HG03460 (cell line): Measurements from ENCODE around the gene BCL2.

Experiments
- ATAC-seq: cut with Tn5 transposase; IDR thresholded peaks from one replicate; pipeline ENCODE4 v1.9.1; 2021; ENCODE audit not compliant: unreplicated experiment

BCL2 gene

DNA sequence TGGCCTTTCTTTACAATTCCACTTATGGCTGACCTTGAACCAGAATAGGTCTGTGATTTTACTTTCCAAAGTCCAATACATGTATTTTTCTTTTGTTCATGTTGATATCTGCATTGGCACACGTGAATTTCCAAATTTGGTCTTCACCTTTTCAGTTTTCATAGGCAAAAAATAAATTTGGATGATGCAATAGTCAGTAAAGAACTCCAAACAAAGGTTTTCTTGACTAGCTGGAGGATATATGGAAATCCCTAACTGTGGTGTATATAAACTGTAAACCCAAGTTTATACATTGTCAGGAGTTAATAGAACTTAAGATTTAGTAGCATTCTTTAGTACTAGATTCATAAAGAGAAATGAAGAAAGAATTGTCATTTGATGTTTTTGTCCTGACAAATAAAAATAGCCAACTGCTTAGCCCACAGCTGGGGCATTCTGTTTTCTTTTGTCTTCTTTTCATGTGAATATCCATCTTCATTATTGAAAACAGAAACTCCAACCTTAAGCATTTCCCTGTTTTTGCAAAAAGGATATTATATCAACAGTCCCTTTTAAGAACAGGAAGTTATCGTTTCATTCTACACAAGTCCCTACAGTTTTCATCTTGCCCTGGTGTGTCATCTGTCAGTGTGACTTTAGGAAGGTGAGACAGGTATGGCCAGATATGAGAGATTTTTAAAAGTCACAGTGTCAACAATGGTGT is 132.9 kb downstream of the BCL2 start:
- ATAC-seq, result no peak

DNA sequence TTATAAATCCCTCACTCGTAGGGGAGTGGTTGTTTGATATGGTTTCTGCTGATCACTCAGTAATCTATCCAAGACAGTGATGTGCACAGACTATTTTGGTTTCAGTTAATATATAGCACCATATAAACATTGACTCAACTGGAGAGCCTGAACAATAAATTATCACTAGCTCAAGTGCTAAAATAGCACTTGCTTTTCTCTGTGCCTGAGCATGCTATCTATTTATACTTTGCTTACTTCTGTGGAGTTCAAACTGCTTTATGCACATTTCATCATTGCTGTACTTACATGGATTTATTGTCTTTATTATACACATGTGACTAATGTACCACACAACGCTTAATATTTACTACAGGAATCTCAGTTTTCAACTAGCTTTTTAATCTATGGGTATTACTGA is 133.6 kb downstream of the BCL2 start:
- ATAC-seq, result no peak

DNA sequence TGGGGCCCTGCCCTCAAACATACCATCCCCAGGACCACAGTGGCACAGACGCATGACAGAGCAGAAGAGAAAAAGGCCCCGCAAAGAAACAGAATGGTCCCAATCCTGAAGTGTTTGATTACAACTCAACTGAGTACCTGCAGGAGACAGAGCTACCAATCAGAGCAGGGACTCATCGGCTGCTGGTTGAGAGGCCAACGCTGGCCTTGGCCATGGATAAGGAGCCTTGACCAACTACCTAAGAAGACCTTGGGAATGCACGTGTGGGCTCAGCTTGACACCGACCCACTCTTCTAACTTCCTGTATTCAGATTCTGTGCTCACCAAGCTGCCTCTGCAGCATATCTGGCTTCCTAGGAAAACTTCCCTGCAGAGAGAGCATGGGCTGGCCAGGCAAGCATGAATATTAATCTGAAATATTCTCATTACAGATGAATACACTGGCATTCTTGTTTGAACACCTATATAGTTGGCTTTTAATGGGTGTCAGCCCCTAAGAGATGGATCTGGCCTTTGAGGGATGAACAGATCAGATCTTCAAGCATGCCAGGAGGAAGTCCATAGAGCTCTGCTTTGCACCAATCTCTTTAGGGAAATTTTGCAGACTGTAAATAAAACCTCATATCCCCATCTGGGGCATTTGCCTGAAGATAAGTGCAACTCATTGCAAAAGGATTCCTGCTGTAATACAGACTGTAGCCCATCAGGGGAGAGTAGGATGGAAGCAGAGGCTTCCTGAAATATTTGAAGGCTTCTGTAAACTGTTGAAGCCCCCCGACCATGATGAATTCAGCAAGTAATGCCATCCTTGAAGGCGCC is 135.4 kb downstream of the BCL2 start:
- no peak for ATAC-seq

DNA sequence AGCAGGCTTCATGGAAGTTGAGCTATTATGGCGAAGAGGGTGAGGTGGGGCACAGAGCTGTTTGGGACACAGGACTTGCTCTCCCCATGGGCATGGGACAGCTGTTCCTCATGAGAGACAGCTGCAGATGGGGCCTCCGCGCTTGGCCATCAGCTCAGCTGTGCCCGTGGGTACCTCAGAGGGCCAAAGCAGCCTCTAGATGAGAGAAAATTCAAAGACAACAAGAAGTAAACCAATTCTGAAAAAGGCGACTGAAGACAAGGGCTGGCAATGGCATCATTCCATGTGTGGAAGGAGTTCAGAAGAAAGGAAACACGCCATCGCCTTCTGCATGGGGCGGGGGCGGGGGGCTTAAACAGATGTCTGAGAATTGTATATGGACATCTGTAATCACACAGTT is 136.2 kb downstream of the BCL2 start:
- ATAC-seq, result no peak

DNA sequence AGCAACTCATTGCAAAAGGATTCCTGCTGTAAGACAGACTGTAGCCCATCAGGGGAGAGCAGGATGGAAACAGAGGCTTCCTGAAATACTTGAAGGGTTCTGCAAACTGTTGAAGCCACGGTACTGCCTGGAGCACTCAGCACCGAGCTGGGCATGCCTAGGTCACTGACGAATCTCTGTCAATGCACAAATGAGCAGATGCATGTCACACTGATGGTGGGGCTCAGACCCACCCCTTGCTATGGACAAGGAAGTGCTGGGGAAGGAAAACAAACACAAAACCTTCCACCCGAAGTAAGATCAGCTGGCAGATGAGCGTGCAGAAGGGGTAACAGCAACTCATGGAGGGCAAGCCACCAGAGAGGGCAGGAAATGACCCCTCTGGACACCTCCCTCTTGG is 136.7 kb downstream of the BCL2 start:
- ATAC-seq, result no peak

DNA sequence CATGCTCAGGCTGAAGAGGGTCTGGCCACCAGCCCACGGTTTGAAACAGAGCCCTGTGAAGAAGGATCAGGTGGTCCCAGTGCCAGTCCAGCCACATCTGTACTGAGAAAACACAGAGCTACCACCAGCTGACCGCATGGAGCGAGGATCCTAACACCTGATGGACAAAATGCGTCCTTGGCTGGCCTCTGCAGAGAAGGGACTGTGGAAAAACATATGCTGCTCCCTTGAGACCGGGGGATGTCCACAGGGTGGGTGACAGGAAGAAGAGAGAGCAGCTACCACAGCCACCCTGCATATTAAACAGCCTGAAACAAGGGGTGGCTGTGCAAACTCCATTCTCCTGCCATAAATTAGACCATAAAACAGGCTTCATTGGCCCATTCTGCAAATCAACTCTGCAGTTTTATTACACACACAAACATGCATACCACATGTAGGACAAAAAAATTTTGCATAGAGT is 137.2 kb downstream of the BCL2 start:
- ATAC-seq, result no peak

DNA sequence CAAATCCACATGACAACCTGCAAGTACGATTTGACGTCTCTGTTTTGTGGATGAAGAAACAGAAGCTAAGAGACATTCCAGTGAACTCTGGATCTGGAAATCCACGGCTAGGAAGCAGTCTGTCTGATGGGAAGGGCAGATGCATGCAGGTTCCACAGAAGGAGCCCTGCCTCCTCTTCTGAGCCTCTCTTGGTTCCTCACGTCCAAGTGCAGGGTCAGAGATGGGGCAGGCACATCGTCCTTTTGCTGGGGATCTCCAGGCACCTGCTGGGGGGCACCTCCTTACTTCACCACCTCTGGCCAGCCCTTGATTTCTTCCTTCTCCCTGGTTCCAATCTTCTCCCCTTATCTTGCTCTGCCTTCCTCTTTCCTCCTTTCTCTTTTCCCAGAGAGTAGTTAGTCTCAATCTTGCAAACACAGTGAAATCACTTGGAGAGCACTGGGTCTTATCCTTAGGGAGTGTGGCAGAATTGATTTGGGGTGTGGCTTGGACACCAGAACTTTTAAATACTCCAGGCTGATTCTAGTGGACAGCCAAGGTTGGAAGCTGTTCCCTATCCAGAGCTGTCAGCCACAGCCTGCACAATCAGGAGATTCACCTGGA is 137.8 kb downstream of the BCL2 start:
- ATAC-seq, result no peak

DNA sequence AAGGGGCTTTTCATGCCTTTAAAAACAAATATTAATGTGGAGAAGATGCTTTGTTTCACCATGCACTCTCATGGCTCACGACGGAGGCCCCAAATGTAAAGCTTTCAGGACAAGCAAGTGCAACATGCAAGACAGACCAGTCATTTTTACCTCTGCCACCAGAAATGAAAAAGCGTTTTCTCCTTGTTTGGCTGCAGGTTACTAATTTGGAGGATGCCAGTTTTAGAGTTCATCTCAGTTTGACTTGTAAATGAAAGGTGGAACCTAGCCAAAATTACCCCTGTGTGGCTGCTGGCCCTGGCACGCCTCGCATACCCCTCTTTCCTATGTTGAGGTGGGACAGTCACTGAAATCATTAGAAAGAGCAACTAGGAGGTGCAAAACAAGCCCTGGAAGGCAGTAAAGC is 138.6 kb downstream of the BCL2 start:
- ATAC-seq, result peak; percentile 49

DNA sequence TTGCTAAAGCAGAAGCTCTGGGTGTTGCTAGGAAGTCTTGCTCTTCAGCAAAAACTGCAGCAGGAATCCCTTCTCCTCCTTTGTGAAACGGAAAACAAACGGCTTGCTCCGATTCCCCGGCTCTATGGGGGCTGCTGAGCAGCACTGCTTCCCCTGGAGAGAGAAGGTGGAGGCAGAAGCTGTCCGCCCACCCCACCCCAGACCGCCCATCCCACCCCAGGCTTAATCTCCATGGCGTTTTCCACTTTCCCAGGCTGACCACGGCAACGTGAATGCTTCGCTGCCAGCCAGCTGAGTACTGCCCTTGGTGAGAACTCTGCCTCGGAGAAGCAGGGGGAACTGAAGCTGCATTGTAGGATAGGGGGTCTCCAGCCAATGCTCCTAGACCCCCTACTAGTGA is 139.2 kb downstream of the BCL2 start:
- ATAC-seq, result no peak

DNA sequence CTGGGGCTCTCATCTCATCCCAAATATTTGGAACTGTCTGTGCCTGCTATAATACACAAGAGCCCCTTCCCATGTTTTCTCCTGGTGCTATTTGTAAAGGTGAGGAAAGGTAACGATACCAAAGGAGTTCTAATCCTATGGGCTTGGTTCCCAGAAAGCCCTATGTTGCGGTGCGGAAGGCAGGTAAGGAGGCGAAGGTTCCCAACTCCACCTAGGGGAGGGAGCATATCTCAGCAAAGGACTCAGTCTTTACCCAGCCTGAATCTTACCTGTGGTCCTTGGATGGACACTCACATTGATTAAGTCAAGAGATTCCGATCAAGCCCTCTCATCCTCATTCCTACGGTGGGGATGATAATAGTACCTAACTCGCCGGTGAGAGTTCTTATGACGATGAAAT is 140.1 kb downstream of the BCL2 start:
- no peak for ATAC-seq

DNA sequence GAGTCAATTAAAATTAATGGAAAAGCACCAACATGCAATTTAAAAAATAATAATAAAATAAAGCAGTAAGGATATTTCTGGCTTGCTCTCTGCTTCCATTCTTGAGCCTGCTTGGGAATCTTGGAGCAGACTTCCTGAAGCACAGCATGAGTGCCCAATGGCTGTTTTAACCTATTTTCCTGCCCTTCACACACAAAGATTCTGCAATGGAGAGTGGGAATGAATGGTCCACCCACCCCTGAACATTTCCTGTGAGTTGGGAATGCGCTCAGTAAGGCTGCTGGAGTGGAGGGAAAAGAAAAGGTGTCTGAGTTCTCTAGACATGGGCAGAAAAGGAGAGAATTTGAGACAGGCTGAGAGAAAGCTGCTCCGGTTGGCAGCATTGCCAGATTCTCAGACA is 140.6 kb downstream of the BCL2 start:
- no peak for ATAC-seq

DNA sequence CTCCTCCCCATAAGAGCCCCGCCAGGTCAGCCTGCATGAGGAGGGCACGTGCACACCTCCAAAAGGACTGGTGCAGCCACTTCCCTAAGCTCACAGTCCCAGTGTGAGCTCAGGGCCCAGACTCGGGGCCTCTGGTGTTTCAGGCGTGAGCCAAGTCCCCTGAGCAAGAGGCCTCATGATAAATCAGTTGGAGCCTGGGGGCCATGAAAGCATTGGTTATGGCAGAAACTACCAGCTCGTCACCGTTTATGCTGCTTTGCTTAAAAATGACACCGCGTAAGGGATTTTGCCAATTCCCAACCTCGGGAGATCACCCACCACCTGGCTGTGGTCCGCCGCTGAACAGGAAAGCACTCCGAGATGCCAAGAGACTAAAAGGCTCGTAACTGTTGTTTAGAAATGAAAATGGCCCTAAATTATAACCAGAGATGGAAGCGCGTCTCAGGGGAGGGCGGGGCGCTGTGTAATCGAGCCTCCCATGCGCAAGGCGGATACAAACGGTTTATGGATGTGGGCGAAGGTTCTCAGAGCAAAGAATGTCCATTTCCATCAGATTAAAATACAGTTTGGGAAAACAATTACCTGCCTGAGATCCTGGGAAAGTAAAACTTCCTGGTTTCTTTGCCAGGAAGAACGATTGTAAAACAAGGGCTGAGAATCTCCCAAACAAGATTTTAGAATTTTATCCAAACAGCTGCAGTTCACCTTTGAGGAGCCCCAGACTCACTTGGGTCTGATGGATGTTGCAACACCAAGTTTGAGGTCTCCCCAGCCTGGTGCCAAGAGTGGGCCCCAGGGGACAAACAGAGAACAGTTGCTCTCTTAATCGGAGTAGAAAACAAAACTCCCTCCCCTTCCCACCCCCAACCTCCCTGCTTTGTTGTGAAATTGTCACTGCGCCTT is 141.4 kb downstream of the BCL2 start:
- ATAC-seq, result no peak

DNA sequence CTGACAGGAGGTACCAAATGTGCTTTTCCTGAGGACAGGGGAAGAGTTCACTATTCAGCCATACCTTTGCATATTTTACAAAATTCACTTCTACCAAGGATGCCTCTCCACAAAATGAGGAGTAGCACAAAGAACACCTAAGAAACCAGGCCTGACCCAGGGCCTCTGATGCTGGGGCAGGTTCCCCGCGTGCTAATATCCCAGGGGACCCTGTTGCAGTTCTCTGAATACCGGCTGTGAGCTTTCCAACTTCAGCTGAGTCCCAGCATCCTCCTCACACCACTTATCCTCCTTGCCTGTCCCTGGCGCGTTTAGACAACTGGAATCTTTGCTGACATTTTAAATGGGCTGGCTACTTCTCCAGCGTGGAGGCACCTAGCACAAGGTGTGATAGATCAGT is 142.3 kb downstream of the BCL2 start:
- no peak for ATAC-seq

DNA sequence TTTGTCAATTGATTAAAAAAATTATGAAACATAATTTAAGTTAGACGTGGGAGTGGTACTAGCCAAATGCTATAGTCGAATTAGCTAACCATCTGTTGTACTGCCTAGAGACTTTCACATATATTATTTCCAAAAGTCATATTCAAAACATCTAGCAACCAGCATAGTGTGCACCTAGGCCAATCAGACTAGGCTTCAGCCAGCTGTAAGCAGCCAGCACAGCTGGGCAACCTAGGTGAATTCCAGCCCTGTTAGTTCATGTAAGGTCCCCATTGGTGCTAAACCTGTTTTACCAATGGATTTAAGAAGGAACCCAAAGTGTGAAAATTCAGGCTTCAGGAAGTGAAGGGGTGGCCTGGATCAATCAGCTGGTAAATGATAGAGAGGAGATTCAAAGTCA is 144.3 kb downstream of the BCL2 start:
- no peak for ATAC-seq

DNA sequence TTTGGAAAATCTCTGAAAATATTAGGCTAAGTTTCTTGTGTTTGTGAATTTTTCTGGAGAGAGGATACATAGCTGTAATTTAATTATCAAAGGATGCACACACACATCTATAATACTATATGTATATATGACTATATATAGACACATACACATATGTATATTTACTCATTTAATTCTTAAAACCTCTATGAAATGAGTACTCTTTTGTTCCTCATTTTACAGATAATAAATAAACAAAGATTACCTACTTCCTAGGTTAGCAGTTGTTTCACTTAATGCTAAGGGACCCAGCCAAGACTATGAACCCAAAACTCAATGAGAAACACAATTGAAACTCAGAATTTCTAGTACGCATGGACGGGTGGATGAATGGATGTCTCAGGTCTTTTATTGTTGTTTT is 145.6 kb downstream of the BCL2 start:
- no peak for ATAC-seq

DNA sequence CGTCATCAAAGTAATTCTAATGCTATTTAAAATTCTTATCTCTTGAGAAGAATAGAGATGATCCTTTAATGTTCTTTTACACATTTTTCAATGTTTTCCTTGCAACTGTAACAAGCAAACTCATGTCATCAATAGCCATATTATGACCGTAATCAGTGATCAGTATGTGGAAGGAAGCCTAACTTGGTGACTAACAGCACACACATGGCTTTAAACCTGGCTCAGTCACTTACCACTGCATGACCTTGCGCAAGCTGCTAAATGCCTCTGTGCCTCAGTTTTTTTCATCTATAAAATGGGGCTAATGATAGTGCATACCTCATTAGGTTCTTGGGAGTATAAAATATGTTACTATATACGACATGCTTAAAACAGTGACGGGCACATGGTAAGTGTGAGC is 149.7 kb downstream of the BCL2 start:
- ATAC-seq, result no peak

DNA sequence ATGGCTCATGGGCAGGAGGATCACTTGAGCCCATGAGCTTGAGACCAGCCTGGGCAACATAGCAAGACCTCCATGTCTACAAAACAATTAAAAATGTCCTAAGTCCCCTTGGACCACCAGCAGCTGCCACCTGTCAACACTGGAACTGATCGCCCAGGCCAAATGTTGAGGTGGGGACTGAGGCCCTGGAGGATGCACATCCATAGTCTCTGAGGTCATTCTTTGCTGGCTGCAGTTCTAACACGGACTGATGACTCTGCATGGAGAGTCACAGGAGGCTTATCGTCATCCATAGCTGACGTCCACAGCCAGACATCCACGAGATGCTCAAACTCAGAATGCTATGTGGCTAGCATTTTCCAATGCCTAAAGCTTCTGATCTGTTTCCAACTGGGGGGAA is 151.3 kb downstream of the BCL2 start:
- no peak for ATAC-seq

DNA sequence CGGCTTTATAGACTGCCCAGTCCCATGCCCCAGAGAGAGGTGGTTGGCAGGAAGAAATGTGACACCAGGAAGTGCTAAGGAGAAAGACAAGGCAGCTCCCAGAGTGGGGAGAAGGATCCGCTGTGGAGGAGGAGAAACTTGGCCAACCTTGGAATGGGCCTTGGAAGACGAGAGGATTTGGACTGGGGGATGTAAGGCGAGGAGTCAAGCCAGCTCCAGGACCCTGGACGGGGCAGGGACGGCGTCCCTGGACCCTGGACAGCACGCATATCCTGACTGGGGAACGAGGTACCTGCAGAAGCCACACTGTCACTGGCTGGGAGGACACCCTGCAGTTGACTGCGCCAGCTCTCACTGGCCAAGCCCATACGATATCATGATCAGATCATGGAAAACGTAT is 153.4 kb downstream of the BCL2 start:
- no peak for ATAC-seq

DNA sequence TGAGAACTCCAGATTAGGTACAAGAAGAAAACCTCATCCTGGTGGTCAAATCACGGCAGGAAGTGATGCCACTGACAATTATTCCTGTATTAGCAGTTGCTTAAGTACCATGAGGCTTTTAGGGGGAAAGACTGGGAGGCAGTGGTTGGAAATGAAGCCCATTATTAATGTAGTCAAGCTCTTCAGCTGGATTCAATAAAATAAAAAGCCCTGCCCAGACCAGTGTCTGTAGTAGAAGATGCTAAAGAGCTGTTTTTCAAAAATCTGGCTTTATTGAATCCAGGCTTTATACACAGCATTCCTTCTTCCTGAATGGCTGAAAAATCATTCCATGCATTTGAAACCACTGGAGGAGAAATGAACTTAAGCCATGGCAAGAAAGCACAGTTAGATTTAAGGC is 155.2 kb downstream of the BCL2 start:
- ATAC-seq, result no peak

DNA sequence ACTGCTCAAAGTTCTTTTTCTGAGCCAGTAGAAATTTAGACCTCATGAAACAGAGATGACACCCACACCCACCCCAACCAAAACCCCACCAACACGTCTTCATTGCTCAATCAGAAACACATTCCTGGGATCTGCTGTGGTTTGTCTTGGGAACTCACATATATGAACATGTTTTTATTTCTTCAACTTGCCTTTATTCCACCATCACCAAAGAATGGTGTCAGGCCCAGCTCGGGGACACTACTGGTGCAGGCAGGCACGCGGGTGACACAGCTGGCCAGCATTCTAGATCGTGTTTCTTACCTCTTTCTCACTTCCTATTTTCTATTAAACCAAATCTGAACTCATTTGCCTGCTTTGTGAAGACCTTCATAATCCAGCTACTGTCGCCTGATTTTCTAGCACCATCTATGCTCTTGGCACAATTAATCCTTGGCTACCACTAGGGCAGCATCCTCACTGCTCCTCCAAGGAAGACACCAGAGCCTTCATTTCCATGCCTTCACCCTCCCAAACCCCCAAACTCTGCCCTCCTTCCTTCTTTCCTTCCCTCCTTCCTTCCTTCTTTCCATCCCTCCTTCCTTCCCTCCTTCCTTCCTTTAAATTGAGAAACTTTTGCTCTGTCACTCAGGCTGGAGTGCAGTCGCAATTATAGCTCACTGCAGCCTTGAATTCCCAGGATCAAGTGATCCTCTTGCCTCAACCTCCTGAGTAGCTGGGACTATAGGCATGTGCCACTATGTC is 157.1 kb downstream of the BCL2 start:
- ATAC-seq, result peak; percentile 31
